ENCODE measurements around the gene EDNRB.
"Not testable (repeated sequence)": the region's sequence is repeated elsewhere in the genome, so short reads cannot be mapped to it uniquely, and the experiment has no call there.

EDNRB gene

GRCh38 chr13:77896977-77897376 lies 21.7 kb downstream of the EDNRB start:
- no peak for DNase-seq (ENCODE audit: low spot score)

DNA sequence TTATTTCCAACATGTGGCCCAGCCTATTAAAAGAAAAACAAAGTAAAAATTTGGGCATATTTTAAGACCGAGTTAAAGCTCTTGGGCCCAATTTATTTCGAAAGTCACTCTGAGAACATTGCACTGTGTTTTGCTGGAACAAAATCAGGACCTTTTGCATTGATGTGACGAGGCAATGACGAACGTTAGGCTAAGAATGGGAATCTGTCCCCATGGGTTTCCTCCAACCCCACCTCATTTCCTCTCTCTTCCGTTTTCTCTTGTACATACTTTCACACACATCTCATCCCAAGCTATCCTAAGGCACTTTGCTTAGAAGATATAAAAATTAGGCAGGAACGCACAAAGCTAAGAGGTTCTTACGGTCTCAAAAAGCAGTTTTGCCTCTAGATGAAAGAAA lies 22.1 kb downstream of the EDNRB start:
- DNase-seq (ENCODE audit: low spot score): no peak

DNA sequence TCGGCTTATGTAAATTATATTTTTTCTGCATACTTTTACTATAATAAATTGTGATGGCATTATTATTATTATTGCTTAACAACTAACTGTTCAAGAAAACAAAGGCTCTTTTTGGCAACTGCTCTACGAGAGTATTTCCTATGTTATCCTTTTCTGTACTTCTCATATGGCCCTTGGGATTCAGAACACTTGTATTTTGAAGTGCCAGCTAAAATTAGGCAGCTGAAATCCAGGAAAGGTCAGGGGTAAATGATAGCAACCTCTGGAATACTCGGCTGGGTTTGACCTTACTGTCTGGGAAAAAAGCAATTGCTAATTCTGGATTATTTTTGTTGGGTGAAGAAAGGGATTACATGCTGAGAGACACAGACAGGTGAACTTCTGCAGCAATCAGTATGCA lies 23.9 kb downstream of the EDNRB start:
- no peak for DNase-seq (ENCODE audit: low spot score)

DNA sequence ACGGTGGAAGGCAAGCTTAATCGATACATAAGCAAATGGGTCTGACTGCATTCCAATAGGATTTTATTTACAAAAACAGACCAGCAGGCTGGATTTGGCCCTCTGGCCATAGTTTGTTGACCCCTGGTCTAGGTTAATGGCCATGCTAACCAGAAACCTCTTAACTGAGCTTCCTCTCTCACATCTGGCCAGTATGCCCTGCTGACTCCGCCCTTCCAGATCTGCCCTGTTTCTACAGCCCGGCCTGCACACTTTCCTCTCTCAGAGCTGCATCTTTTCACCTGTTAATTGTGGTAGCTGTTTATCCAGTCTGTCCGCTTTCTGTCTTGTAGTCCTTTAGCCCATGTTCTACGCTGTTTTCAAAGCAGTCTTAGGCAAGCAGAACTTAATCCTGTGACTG lies 25.6 kb downstream of the EDNRB start:
- DNase-seq (ENCODE audit: low spot score): no peak

- no peak for DNase-seq (ENCODE audit: low spot score)
These were observed 26.1 kb downstream of the EDNRB start for GRCh38 chr13:77892491-77892890.

GRCh38 chr13:77891486-77891885 lies 27.1 kb downstream of the EDNRB start:
- no peak for DNase-seq (ENCODE audit: low spot score)

GRCh38 chr13:77891041-77891440 lies 27.6 kb downstream of the EDNRB start:
- DNase-seq (ENCODE audit: low spot score): no peak

DNA sequence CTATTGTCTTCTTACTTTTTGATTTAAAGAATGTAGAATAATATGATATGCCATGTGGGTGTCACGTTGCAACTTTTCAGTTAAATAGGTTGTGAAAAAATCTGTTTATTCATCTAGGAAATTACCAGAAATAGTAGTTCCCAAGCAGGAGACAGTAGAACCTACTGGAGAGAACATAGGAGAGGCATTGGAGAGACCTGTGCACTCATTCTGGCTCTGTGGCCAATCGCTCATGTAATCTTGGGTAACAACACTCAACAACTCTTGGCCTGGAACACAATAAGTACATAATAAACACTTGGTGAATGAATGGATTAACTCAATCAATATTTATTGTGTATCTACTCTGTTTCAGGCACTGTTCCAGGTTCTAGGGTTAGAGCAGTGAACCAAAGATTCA lies 35.3 kb downstream of the EDNRB start:
- no peak for DNase-seq (ENCODE audit: low spot score)

- no peak for DNase-seq (ENCODE audit: low spot score)
These were observed 40.4 kb downstream of the EDNRB start for GRCh38 chr13:77878190-77878589.

DNA sequence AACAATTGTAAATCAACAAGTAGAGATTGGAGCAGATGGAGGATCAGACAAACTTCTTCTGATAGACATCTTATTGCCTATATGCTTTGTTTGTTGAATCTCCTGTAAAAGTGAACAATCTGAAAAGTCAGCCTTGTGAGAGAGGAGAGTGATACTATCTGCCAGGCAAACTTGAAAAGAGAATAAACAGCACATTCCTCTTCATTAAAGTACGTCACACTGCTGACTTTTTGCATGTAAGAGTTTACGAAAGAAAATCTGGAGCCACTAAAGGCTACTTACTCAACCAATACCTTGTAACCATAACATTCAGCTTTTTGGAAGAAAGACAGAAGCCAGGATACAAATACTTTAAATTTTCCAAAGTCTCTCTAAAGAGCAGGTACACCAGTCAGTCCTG lies 42.5 kb downstream of the EDNRB start:
- no peak for DNase-seq (ENCODE audit: low spot score)

GRCh38 chr13:77874406-77874805 lies 44.2 kb downstream of the EDNRB start:
- no peak for DNase-seq (ENCODE audit: low spot score)

DNA sequence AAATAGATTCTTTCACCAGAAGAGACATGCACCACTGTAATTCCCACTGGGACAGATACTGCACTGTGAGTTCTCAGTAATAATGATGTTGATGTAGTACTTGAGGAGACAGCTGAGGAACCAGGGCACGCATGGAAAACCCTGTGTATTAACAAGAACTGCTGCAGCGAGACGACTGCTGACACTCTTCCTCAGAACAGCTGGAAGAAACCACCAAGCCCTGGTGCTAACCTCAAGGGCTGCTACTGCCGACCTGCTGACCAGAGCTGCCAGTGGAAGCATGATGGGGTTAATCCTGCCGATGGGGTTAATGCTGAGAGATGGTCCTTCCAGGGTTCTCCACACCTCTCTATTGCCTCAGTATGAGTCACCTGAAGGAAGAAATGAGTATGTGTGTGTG lies 45.6 kb downstream of the EDNRB start:
- no peak for DNase-seq (ENCODE audit: low spot score)

GRCh38 chr13:77871596-77871995 lies 47.0 kb downstream of the EDNRB start:
- no peak for DNase-seq (ENCODE audit: low spot score)

DNA sequence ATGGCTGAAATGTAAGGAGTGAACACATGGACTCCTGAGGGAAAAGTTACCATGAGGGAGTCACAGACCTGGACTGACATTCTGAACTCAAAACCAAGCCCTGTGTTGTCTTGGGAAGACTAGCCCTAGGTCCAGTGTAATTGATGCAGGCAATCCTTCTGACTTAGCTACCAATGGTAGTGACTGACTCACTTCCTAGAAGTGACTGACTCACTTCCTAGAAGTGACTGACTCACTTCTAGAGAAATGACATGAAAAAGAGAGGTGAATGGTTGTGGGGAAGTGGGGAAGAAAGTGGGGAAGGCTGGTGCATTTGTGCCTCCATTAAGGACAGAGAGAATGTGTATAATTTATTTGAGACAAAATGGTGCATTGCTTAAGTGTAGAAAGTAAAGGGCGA lies 49.9 kb downstream of the EDNRB start:
- DNase-seq (ENCODE audit: low spot score): no peak

- no peak for DNase-seq (ENCODE audit: low spot score)
These were observed 51.7 kb downstream of the EDNRB start for GRCh38 chr13:77866971-77867370.

DNA sequence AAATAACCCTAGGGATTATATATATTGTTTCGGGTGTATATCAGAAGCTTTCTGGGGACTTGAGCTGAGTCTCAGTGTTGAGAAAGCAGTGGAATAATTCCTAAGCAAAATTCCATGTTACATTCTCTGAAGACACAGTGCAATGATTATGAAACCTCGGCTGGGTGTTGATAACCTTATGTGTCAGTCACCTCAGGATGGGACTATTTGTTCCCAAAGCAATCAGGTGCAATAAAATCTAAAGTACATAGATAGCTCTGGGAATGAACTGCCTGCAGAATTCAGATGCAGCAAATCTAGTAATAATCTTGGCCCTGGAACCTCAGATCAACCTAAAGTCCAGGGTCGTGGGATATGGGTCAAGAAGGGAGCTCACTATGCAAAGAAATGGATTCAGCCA lies 53.0 kb downstream of the EDNRB start:
- no peak for DNase-seq (ENCODE audit: low spot score)

- no peak for DNase-seq (ENCODE audit: low spot score)
These were observed 55.5 kb downstream of the EDNRB start for GRCh38 chr13:77863144-77863543.

GRCh38 chr13:77861741-77862140 lies 56.9 kb downstream of the EDNRB start:
- no peak for DNase-seq (ENCODE audit: low spot score)

GRCh38 chr13:77860507-77860981 lies 58.1 kb downstream of the EDNRB start:
- no peak for DNase-seq (ENCODE audit: low spot score)

DNA sequence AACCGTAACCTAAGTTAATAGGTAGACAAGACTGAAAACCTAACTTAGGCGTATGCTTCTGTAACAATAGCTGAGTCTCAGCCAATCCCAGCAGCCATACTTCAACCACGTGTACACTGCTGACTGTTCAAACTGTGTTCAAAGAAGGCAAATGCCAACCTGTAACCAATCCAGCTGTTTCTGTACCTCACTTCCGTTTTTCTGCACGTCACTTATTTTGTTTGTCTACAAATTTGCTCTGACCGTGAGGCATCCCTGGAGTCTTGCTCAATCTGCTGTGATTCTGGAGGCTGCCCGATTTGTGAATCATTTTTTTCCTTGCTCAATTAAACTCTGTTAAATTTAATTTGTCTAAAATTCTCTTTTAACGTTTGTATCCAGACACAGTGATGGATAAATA lies 59.2 kb downstream of the EDNRB start:
- DNase-seq (ENCODE audit: low spot score): no peak

GRCh38 chr13:77857531-77858209 lies 61.0 kb downstream of the EDNRB start:
- DNase-seq (ENCODE audit: low spot score): no peak

GRCh38 chr13:77853703-77854102 lies 64.9 kb downstream of the EDNRB start:
- no peak for DNase-seq (ENCODE audit: low spot score)

DNA sequence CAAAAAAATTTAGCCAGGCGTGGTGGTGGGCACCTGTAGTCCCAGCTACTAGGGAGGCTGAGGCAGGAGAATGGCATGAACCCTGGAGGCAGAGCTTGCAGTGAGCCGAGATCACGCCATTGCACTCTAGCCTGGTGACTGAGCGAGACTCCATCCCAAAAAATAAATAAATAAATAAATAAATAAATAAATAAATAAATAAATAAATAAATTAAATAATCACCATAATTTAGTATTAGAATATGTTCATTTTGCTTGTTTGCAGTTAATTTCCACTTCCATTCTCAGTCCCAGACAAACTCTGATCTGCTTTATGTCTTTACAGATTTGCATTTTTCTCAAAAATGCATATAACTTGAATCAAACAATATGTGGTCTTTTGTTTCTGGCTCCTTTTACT lies 70.6 kb downstream of the EDNRB start:
- not testable (repeated sequence) for DNase-seq (ENCODE audit: low spot score)

- DNase-seq (ENCODE audit: low spot score): no peak
These were observed 72.5 kb downstream of the EDNRB start for GRCh38 chr13:77846173-77846572.

Measured in LoVo (cell line).